Effector memory CD4-positive, alpha-beta T cell (primary cell): Measurements from ENCODE around the gene CSTF2T.
A peak's percentile ranks its signal among the peaks of the same experiment; 100 is the strongest.

Source experiments
- DNase-seq, 3 donors: peaks; one replicate each; pipeline ENCODE4 v3.0.0-alpha.2; 2020
- H3K27ac ChIP-seq: 2 replicates; pipeline ENCODE4 v1.7.0; 2013; ENCODE audit warnings: mild to moderate bottlenecking, low read length, moderate library complexity; ENCODE audit not compliant: insufficient read depth, poor library complexity, severe bottlenecking
- H3K27me3 ChIP-seq: replicated peaks from 2 replicates; pipeline ENCODE4 v1.7.0; 2013; ENCODE audit warnings: mild to moderate bottlenecking, low read length; ENCODE audit not compliant: insufficient read depth, control insufficient read depth, poor library complexity, severe bottlenecking
- H3K36me3 ChIP-seq: 2 replicates; pipeline ENCODE4 v1.7.0; 2013; ENCODE audit warnings: mild to moderate bottlenecking, low read length, moderate library complexity; ENCODE audit not compliant: control insufficient read depth, insufficient read depth
- H3K4me1 ChIP-seq: 2 replicates; pipeline ENCODE4 v1.7.0; 2013; ENCODE audit warnings: low read length, mild to moderate bottlenecking; ENCODE audit not compliant: control insufficient read depth, insufficient read depth, poor library complexity, severe bottlenecking
- H3K4me3 ChIP-seq: 2 replicates; pipeline ENCODE4 v1.7.0; 2013; ENCODE audit warnings: low read length, low read depth, mild to moderate bottlenecking; ENCODE audit not compliant: insufficient read depth, poor library complexity, severe bottlenecking
- H3K9me3 ChIP-seq: 2 replicates; pipeline ENCODE4 v1.7.0; 2013; ENCODE audit warnings: mild to moderate bottlenecking, low read length, moderate library complexity; ENCODE audit not compliant: control insufficient read depth

CSTF2T gene

GRCh38 chr10:51718804-51719291 is 19.5 kb upstream of the CSTF2T start:
- Histone ChIP-seq H3K9me3 (no peaks in the 10 kb centered on the region), H3K36me3 (no peaks in the 10 kb centered on the region), H3K27me3 (no peaks in the 10 kb centered on the region), H3K4me1 (no peaks in the 10 kb centered on the region), H3K4me3 (no peak overlapping the region), H3K27ac (no peak overlapping the region)
- DNase-seq = no peak

DNA sequence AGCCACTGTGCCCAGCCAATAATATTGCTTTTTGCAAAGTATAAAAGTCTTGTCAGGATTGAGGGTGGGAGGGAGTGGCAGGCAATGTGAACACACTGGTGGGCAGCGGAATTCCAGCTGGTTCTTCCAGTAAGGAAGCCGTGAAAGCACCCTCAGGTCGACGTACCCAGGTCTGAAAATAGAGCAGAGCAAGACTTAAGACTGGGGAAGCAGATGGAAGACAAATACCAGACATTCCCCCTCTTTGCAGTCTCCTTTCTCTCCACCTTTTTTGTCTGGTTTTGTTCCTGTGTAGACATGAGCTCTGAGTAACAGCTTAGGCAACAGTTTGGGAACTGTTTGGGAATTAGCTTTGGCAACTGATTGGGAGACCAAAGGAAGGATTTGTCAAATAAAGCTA is 17.6 kb upstream of the CSTF2T start:
- Histone ChIP-seq H3K4me1 (no peaks in the 10 kb centered on the region), H3K27me3 (no peaks in the 10 kb centered on the region), H3K36me3 (no peaks in the 10 kb centered on the region), H3K9me3 (no peaks in the 10 kb centered on the region), H3K27ac (no peak overlapping the region), H3K4me3 (no peak overlapping the region)
- no peak for DNase-seq

DNA sequence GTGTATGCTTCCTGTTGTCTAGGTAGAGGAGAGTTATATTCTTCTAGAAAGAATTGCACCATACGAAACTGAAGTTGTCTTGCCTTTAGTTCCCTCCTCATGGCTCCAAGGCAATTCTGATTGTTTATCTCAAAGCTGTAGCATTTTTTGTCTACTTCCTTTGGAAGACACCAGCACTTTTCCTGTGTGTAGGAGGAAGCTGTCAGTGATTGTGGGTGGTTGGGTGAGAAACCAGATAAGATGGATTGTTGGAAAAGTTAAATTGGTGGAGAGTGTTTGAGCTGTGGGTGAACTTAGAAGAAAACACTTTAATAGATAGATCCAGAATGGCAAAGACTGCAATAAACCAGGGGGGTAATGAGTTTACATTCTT is 12.1 kb upstream of the CSTF2T start:
- H3K27ac ChIP-seq = no peak overlapping the region
- no peak for DNase-seq
- H3K4me3 ChIP-seq = no peak overlapping the region
- no peaks in the 10 kb centered on the region for H3K4me1 ChIP-seq
- no peaks in the 10 kb centered on the region for H3K36me3 ChIP-seq
- no peaks in the 10 kb centered on the region for H3K27me3 ChIP-seq
- H3K9me3 ChIP-seq = no peaks in the 10 kb centered on the region

- Histone ChIP-seq H3K9me3 (no peaks in the 10 kb centered on the region), H3K27ac (no peak overlapping the region), H3K36me3 (no peaks in the 10 kb centered on the region), H3K4me3 (no peak overlapping the region), H3K4me1 (no peaks in the 10 kb centered on the region), H3K27me3 (no peaks in the 10 kb centered on the region)
- no peak for DNase-seq
Measured at GRCh38 chr10:51709324-51709972, 10.1 kb upstream of the CSTF2T start.

- H3K36me3 ChIP-seq = no peaks in the 10 kb centered on the region
- no peak for DNase-seq
- H3K4me3 ChIP-seq = no peak overlapping the region
- H3K9me3 ChIP-seq = no peaks in the 10 kb centered on the region
- no peaks in the 10 kb centered on the region for H3K27me3 ChIP-seq
- no peaks in the 10 kb centered on the region for H3K4me1 ChIP-seq
- H3K27ac ChIP-seq = no peak overlapping the region
Measured at GRCh38 chr10:51708609-51709008, 9.2 kb upstream of the CSTF2T start.

DNA sequence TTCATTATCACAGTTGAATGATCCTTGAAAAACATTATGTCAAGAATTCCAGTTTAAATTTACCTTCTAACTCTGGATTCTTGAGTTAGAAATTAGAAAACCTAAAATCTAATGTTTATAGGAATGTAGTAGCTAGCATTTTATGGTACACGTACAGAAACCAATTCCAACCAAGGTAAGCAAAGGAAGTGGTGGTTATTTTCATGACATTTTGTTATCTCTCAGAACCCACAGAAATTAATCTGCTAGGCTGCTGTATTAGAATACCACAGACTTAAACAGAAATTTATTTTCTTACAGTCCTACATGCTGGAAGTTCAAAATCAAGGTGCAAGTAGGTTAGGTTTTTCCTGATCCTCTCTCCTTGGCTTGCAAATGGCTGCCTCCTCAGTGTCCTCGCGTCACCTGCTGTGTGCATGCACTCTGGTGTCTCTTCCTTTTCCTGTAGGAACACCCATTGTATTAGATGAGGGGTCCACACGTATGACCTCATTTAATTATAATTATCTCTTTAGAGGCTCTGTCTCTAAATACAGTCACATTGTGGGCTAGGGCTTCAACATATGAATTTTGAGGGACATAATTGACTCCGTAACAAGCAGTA is 8.5 kb upstream of the CSTF2T start:
- Histone ChIP-seq H3K4me1 (no peaks in the 10 kb centered on the region), H3K27ac (no peak overlapping the region), H3K36me3 (no peaks in the 10 kb centered on the region), H3K4me3 (no peak overlapping the region), H3K9me3 (no peaks in the 10 kb centered on the region), H3K27me3 (no peaks in the 10 kb centered on the region)
- DNase-seq = no peak

DNA sequence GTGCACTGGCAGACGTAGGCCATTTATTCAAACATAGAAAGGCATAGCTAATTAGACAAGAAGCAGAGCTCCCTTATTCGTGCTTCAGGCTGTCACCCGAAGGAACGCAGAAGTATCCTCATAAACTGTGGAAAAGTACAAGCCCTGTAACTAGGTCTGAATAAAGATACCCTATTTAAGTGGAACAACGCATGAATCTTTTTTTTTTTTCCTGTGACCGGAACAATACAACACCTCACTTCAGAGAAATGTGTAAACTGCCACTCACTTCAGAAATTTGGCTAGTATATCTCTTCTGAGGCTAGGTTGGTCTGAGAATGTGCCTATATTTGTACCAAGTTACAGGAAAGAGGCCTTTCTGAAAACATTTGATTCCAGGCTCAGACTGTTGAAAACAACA is 8.0 kb upstream of the CSTF2T start:
- H3K27me3 ChIP-seq = no peaks in the 10 kb centered on the region
- no peaks in the 10 kb centered on the region for H3K4me1 ChIP-seq
- no peaks in the 10 kb centered on the region for H3K36me3 ChIP-seq
- no peak for DNase-seq
- no peaks in the 10 kb centered on the region for H3K9me3 ChIP-seq
- no peak overlapping the region for H3K27ac ChIP-seq
- H3K4me3 ChIP-seq = no peak overlapping the region

GRCh38 chr10:51706225-51706624 is 6.8 kb upstream of the CSTF2T start:
- no peak for DNase-seq
- Histone ChIP-seq H3K27me3 (no peaks in the 10 kb centered on the region), H3K9me3 (no peaks in the 10 kb centered on the region), H3K4me1 (no peaks in the 10 kb centered on the region), H3K36me3 (no peaks in the 10 kb centered on the region), H3K4me3 (no peak overlapping the region), H3K27ac (no peak overlapping the region)

DNA sequence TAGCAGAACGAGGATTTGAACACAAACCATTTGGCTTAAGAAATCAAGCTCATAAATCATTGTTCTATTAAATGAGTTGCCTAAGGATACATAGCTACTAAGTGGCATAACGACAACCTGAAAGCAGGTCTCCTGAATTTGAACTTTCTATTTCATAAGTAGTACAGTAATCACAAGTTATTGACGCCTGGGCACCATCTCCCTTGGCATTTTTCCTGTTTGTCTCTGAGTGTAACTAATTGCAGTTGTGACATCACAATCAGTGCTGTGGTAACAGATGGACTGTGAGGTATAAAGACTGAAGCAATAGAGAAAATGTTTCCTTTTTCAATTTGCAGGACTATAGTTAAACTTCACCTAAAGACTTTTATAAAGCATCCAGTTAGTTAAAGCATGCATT is 6.4 kb upstream of the CSTF2T start:
- H3K9me3 ChIP-seq = no peaks in the 10 kb centered on the region
- H3K27me3 ChIP-seq = no peaks in the 10 kb centered on the region
- no peak for DNase-seq
- H3K4me3 ChIP-seq = no peak overlapping the region
- no peak overlapping the region for H3K27ac ChIP-seq
- no peaks in the 10 kb centered on the region for H3K4me1 ChIP-seq
- no peaks in the 10 kb centered on the region for H3K36me3 ChIP-seq

GRCh38 chr10:51700228-51700817 is 928 bp upstream of the CSTF2T start:
- Histone ChIP-seq H3K4me1 (peaks cover 19% of the 10 kb centered on the region), H3K27me3 (no peaks in the 10 kb centered on the region), H3K27ac (peak overlapping the region; percentile 96), H3K4me3 (peak overlapping the region; percentile 79), H3K36me3 (peaks cover 4% of the 10 kb centered on the region), H3K9me3 (no peaks in the 10 kb centered on the region)
- DNase-seq = no peak
